Stomach (tissue), 4 donors: ENCODE measurements around the gene FAIM.

Experiments used
- CTCF ChIP-seq, 7 experiments: fragments of 450-650 bp in 4 of 7; fragments of 200-600 bp in 3 of 7; sonication (generic) in 3 of 7; IDR thresholded peaks; one replicate each; pipeline ENCODE4 v1.5.1; 2016 to 2019; ENCODE audit warnings: antibody characterized with exemption in 7 of 7, control low read depth in 2 of 7, mild to moderate bottlenecking in 1 of 7
- POLR2A ChIP-seq, 4 donors: fragments of 450-650 bp; IDR thresholded peaks; one replicate each; pipeline ENCODE4 v1.6.1; 2016; ENCODE audit warnings: antibody characterized with exemption in 4 of 4, control low read depth in 2 of 4, mild to moderate bottlenecking in 1 of 4, moderate library complexity in 1 of 4
- POLR2AphosphoS5 ChIP-seq, 3 donors: sonication (generic); formaldehyde crosslinking; IDR thresholded peaks; one replicate each; pipeline ENCODE4 v1.6.1; 2016; ENCODE audit warnings: antibody characterized with exemption in 3 of 3

- TF ChIP-seq CTCF (IDR thresholded peaks at IDR 0.05) (no peak), POLR2A (IDR thresholded peaks at IDR 0.05) (no peak), POLR2AphosphoS5 (IDR thresholded peaks at IDR 0.05) (no peak)
Observed at GRCh38 chr3:138569090-138569489, 39.5 kb upstream of the FAIM start.
